HG02943 (cell line): ENCODE data around the gene KHDC4.
"Not testable (repeated sequence)": the region's sequence is repeated elsewhere in the genome, so short reads cannot be mapped to it uniquely, and the experiment has no call there.

Experiments used
- ATAC-seq: cut with Tn5 transposase; IDR thresholded peaks from one replicate; pipeline ENCODE4 v1.9.1; 2021; ENCODE audit warnings: mild to moderate bottlenecking, low read depth, moderate library complexity; ENCODE audit not compliant: unreplicated experiment

KHDC4 gene

DNA sequence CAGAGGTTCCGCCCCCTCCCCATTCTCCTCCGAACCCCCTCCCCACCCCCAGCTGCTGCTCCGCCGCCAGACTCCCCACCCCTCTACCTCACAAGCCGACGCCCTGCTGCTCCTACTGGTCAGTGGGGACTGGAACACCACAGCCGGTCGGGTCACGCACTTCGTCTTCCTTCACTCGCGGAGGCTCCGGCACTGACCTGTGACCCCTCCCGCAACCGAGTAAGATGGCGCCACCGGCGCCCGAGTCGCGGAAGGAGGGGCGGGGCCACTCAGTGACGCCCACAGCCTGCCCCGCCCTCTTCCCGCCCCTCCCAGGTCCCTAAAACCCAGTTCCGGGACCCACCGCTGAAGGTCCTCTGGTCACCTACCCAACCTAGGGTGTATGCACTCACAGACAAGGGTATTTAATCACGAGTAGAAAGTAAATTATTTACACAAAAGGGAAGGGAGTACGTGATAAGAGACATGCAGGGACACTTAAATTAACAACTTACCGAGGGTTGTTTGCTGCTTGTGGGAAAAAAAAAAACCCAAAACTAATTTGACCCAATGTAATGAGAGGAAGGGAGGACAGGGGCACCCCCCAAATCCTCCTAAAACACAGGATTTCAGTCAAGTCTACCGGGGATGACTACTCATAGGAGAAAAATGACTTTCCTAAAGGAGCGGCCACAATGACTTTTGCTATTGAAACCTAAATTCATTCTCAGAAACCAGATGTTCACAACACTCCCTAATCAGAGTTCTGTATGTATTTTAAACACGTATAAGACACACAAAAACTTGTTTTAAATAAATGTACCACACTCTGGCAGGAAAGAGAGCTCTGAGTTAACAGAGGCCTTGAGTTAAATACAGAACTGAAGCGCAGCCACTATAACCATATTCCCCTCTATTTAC, 22.8 kb downstream of the KHDC4 start, which contains the start of gene RIT1:
RIT1 (minus strand) TSS at position 194 of the 900 bp plus-strand sequence. CDS start 588 bp downstream, outside the sequence.
- peak; percentile 78 for ATAC-seq

DNA sequence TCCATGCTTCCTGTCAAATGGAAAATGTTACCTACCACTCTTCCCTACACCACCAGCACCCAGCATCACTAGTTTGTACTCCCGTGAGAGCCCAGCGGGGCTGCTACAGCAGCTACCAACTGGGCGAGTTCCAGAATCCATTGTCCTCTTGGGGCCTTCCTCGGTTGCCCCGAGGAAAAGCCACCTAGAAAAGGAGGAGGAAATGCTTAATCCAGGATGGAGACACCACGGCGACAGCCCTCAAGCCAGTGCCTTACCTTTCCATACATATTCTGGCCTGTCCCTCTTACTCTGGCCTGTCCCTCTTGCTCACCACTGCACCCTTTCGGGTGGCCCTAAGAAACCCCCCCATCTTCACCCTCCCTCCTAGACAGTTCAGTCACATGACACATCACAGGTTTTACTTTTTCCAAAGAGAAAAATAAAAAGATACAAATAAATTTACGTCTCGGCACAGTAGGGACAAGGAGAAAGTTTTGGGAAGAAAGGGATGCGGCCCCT, 23.5 kb downstream of the KHDC4 start:
- no peak for ATAC-seq

DNA sequence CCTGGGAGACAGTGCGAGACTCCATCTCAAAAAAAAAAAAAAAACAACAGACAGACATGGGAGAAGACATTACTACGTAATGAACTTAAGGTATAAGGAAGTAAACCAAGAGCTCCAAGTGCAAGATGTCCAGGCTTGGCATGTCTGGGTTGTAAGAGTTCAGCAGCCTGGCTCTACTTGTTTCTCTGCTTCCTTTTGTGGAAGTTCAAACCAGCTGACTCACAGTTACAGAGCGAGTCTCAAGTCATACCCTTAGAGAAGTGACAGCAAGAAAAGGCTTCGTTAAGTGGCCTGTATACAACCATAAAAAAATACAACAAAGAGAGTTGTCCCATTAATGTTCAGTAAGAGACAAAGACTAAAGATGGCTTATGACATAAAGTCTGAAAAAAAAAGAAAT, 24.3 kb downstream of the KHDC4 start:
- no peak for ATAC-seq

DNA sequence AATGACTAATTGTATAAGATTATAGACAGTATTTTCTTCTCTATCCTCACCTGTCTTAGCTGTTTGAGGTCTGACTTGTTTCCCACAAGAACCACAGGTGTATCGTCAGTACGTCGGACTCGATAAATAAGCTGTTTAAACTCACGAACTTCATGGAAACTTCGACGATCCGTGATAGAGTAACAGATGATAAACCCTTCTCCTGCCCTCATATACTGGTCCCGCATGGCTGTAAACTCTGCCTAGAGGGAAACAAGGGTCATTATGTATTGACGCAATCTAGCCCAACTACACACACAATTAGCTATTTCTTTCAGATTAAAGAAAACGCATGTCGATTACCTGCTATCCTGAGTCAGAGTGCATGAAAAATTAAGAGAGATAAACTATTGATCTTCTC, 30.0 kb downstream of the KHDC4 start:
- ATAC-seq, result no peak

- no peak for ATAC-seq
Observed at GRCh38 chr1:155900161-155900560, 34.1 kb downstream of the KHDC4 start.

- ATAC-seq, result no peak
Observed at GRCh38 chr1:155899683-155900082, 34.5 kb downstream of the KHDC4 start.

- no peak for ATAC-seq
Observed at GRCh38 chr1:155898888-155899287, 35.3 kb downstream of the KHDC4 start.

GRCh38 chr1:155897746-155898145, 36.5 kb downstream of the KHDC4 start:
- ATAC-seq, result no peak

GRCh38 chr1:155896476-155896875, 37.7 kb downstream of the KHDC4 start:
- not testable (repeated sequence) for ATAC-seq

DNA sequence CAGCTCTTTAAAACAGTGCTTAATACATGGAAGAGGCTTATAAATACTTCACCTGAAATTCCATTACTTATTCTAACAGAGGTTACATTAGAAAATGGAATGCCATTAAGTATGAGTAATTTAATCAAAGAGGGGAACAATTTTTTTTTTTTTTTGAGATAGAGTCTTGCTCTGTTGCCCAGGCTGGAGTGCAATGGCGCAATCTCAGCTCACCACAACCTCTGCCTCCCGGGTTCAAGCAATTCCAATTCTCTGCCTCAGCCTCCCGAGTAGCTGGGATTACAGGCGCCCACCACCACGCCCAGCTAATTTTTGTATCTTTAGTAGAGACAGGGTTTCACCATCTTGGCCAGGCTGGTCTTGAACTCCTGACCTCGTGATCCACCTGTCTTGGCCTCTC, 38.6 kb downstream of the KHDC4 start:
- ATAC-seq, result not testable (repeated sequence)

DNA sequence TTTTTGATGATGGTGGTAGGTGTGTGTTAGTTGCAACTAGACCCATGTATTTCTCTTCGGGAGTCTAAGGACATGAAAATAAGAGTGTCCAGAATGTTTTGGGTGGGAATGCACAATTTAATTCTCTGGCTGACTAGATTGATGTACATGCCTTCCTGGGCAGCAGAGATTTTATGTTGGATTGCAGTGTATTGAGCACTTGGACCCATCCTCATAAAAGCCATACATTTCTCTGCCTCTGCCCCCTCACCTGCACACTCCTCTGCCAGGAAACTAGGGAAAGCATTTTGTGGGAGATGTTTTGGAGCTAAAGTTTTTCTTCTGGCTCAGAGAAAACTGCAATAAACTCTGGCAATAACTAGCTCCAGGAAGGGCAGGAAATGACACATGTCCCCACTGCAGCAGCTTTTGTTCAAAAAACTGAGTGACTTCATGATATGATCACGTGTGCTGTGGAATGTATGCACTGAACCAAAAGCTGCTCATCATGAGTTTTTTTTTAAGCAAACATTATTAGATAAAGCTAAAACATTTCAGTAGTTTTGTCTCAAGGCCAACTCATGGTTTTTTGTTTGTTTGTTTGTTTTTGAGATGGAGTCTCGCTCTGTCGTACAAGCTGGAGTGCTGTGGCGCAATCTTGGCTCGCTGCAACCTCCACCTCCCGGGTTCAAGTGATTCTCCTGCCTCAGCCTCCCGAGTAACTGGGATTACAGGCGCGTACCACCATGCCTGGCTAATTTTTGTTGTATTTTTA, 40.6 kb downstream of the KHDC4 start:
- ATAC-seq, result no peak

DNA sequence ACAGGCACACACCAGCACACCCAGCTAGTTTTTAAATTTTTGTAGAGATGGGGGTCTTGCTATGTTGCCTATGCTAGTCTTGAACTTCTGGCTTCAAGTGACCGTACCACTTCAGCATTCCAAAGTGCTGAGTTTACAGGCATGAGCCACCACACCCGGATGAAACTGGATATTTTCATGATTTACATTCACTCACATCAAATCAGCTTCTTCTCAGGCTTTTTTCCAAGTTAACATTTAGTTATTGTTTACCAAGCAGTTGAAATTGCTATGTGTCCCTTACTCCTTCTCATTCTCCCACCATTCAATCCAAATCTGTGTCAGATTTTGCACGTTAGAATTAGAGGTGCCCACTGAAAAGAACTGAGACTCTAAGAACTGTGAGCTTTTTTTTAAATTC, 41.4 kb downstream of the KHDC4 start:
- ATAC-seq, result no peak

DNA sequence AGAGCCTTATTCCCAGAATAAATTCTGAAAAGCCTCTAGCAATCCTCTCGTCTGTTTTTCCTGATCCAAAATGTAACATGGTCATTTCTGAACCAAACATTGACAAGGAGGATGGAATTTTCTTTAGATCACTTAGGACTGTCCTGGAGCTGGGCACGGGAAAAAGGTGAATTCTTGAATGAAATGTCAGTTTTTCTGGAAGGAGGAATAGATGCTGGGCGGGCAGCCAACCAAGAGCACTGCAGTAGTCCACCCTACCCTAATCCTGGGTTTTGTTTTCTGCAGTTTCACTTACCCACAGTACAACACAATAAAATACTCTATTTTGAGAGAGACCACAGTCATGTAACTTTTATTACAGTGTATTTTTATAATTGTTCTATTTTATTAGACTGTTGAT, 44.0 kb downstream of the KHDC4 start:
- no peak for ATAC-seq

GRCh38 chr1:155889566-155889965, 44.6 kb downstream of the KHDC4 start:
- ATAC-seq, result no peak

DNA sequence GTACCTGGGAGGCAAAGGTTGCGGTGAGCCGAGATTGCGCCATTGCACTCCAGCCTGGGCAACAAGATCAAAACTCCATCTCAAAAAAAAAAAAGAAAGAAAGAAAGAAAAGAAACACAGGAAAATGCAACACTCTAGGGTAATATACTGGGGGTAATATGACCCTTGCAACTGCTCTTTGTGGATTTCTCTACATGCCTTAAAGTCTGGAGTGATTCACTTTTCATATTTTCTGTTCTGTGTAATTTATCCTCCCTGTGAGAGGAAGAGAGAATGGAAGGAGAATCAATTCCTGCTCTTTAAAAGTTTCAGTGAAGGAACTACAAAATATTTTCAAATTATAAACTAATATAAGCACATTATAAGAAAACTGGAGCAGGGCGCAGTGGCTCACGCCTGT, 45.7 kb downstream of the KHDC4 start:
- ATAC-seq, result no peak

DNA sequence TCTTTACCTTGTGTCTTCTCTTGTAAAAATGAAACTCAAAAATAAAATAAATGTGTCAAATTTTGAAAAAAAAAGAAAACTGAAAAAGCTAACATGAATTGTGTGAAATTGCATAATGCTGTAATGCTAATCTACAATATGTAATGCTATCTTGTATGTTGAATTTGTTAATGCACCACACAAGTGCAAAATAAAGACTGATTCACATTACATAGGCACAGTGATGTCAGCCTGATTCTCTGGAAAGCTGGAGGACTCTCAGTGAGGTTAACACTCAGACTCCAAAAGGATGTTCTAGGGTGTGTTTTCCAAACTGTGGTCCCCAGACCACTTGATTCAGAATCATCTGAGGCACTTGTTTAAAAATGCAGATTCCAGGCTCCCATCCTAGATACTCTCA, 49.2 kb downstream of the KHDC4 start:
- no peak for ATAC-seq

- no peak for ATAC-seq
Observed at GRCh38 chr1:155884031-155884960, 49.9 kb downstream of the KHDC4 start.

DNA sequence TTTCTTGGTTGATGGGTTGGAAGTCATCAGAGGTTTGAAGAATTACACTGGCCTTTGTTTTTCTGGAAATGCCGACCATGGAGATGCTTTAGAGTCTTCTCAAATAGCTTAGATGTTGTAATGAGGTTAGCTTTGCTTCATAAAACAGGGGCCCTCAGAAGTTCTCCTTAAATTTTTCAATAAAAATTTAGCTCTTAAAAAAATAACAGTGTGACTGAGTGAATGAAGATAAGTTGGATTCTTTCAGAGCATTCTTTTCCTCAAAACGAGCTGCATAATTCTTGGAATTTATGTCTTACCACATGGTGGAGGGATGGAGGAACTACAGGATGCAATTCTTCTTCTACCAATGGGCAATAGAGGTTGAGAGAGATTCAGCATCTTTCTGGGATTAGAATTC, 51.4 kb downstream of the KHDC4 start:
- ATAC-seq, result no peak

- no peak for ATAC-seq
Observed at GRCh38 chr1:155882235-155882634, 52.0 kb downstream of the KHDC4 start.

DNA sequence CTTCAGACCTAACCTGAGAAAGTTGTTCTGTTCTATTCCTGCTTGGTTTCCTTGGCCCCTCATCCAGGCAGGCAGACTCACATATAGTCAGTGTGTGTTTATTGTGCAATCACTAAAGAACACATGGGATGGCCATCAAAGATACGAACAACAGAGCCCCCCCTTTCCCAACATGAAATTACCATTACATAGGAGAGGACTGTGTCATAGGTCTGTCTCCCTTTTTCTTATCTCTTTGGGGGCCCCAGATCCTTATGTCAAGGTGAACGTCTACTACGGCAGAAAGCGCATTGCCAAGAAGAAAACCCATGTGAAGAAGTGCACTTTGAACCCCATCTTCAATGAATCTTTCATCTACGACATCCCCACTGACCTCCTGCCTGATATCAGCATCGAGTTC, 53.3 kb downstream of the KHDC4 start:
- no peak for ATAC-seq
